ENCODE results near the gene MYO1F. TPM values are rescaled to one million over a fixed set of nuclear protein-coding genes. Genes with fewer than 3 reads are reported as not detected.
"Not testable (repeated sequence)": the region's sequence is repeated elsewhere in the genome, so short reads cannot be mapped to it uniquely, and the experiment has no call there.

MYO1F gene
- total and polyA plus RNA-seq, 3 experiments from 2014 or later: 68.0 to 161 (median 81.3) TPM

- H3K27ac ChIP-seq (ENCODE audit: low read depth, low read length): no peak overlapping the region
- Mint-ChIP-seq H3K4me1 (peaks cover 17 to 50% (median 27%) of the 10 kb centered on the region in 3 donors), H3K36me3 (peaks cover 0 to 20% (median 0%) of the 10 kb centered on the region in 3 donors), H3K27ac (peak overlapping the region in 1 of 8 donors; percentile 57), H3K9me3 (no peaks in the 10 kb centered on the region), H3K4me3 (no peak overlapping the region), H3K27me3 (no peaks in the 10 kb centered on the region)
- H3K27me3 ChIP-seq (ENCODE audit: insufficient read depth, low read length, poor library complexity, severe bottlenecking): no peaks in the 10 kb centered on the region
- ChIA-PET POLR2A (interaction anchor here (0.5 to 2.6 kb wide), 7 partner anchors 10 to 377 kb away, joined by 3 to 14 read pairs (median 5); no protein-coding TSS in a partner anchor), CTCF (interaction anchor here (0.6 to 12.2 kb wide), 47 partner anchors 8 to 245 kb away, joined by 3 to 191 read pairs (median 4); partner anchors contain the start of genes MARCHF2 and ZNF414)
- DNase-seq: peak; percentile 79 to 89 (median 82)
- no peak overlapping the region for H3K4me3 ChIP-seq (ENCODE audit: low read length)
- no peaks in the 10 kb centered on the region for H3K9me3 ChIP-seq (ENCODE audit: low read length)
- no peaks in the 10 kb centered on the region for H3K36me3 ChIP-seq (ENCODE audit: insufficient read depth, low read length)
- H3K4me1 ChIP-seq (ENCODE audit: insufficient read depth, low read length): peaks cover 41% of the 10 kb centered on the region
Measured at GRCh38 chr19:8580710-8581281, 3.6 kb upstream of the MYO1F start.

GRCh38 chr19:8578642-8579265 lies 1.5 kb upstream of the MYO1F start:
- ChIA-PET POLR2A (interaction anchor here (0.6 to 2.5 kb wide), 9 partner anchors 8 to 166 kb away, joined by 3 to 14 read pairs (median 5); partner anchors contain the start of genes MARCHF2 and ZNF414), CTCF (interaction anchor here (0.6 to 12.2 kb wide), 30 partner anchors 11 to 269 kb away, joined by 3 to 191 read pairs (median 9); partner anchors contain the start of genes MARCHF2, PRAM1 and ZNF414)
- DNase-seq: peak; percentile 69 to 84 (median 75)
- Mint-ChIP-seq H3K4me1 (peaks cover 35 to 69% (median 47%) of the 10 kb centered on the region in 3 donors), H3K9me3 (no peaks in the 10 kb centered on the region), H3K27ac (peak overlapping the region; percentile 70 to 91 (median 78)), H3K4me3 (peak overlapping the region; percentile 56 to 100 (median 96)), H3K36me3 (peaks cover 4 to 29% (median 5%) of the 10 kb centered on the region in 3 donors), H3K27me3 (peaks cover 0 to under 1% of the 10 kb centered on the region in 2 donors)
- no peak overlapping the region for H3K27ac ChIP-seq (ENCODE audit: low read depth, low read length)
- H3K4me3 ChIP-seq (ENCODE audit: low read length): no peak overlapping the region
- H3K4me1 ChIP-seq (ENCODE audit: insufficient read depth, low read length): peaks cover 60% of the 10 kb centered on the region
- H3K9me3 ChIP-seq (ENCODE audit: low read length): no peaks in the 10 kb centered on the region
- H3K36me3 ChIP-seq (ENCODE audit: insufficient read depth, low read length): no peaks in the 10 kb centered on the region
- H3K27me3 ChIP-seq (ENCODE audit: insufficient read depth, low read length, poor library complexity, severe bottlenecking): no peaks in the 10 kb centered on the region

- Mint-ChIP-seq H3K4me1 (peaks cover 44 to 79% (median 57%) of the 10 kb centered on the region in 3 donors), H3K27me3 (peaks cover 0 to 3% of the 10 kb centered on the region in 2 donors), H3K4me3 (peak overlapping the region; percentile 93 to 100 (median 97)), H3K36me3 (peaks cover 8 to 32% (median 11%) of the 10 kb centered on the region in 3 donors), H3K9me3 (no peaks in the 10 kb centered on the region), H3K27ac (peak overlapping the region in 6 of 8 donors; percentile 40 to 99 (median 90))
- H3K4me3 ChIP-seq (ENCODE audit: low read length): peak overlapping the region; percentile 91
- H3K4me1 ChIP-seq (ENCODE audit: insufficient read depth, low read length): peaks cover 69% of the 10 kb centered on the region
- CTCF ChIA-PET: interaction anchor here (1.2 to 12.2 kb wide), 11 partner anchors 9 to 166 kb away, joined by 3 to 191 read pairs (median 43); partner anchors contain the start of genes MARCHF2 and ZNF414
- H3K9me3 ChIP-seq (ENCODE audit: low read length): no peaks in the 10 kb centered on the region
- POLR2A ChIA-PET: interaction anchor here (0.7 to 2.5 kb wide), 7 partner anchors 9 to 165 kb away, joined by 3 to 14 read pairs (median 5); partner anchors contain the start of genes MARCHF2 and ZNF414
- no peak for DNase-seq
- no peaks in the 10 kb centered on the region for H3K36me3 ChIP-seq (ENCODE audit: insufficient read depth, low read length)
- peak overlapping the region; percentile 59 for H3K27ac ChIP-seq (ENCODE audit: low read depth, low read length)
- H3K27me3 ChIP-seq (ENCODE audit: insufficient read depth, low read length, poor library complexity, severe bottlenecking): no peaks in the 10 kb centered on the region
Measured at GRCh38 chr19:8577741-8578140, 499 bp upstream of the MYO1F start.

DNA sequence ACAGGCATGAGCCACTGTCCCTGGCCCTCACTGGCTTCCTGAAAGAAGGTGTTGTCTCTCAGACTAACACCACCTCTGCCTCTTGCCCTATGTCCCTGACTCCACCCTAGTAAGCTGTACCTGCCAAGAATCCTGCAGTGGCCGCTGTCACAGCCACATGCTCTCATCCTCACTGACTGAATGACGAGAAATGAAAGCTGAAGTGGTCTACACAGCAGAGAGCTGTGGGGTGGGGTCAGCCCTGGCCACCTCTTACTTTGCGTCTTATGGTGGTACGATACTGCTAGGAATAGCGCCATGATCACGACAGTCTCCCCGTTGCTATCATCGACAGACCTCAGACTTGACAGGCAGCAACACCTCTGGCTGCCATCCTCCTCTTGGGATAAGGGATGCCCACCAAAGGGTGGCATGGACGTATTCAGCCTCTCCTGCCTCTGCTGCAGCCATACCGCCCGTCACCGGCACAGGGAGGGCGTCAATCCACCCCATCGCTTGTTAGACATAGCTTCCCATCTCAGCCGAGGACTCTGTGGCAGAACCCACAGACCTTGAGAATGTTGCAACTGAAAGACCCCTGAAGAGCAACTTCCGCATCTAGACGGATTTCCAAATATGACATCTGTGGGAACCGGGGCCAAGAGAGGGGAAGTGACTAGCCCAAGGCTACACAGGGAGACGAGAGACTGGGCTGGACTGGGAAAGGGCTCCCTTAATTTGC lies 809 bp downstream of the MYO1F start:
- POLR2A ChIA-PET: interaction anchor here (0.5 to 1.8 kb wide), 6 partner anchors 29 to 132 kb away, joined by 3 to 14 read pairs (median 4); partner anchors contain the start of genes HNRNPM and ZNF414
- DNase-seq: peak in 2 of 5 donors; percentile 2 to 29
- H3K4me3 ChIP-seq (ENCODE audit: low read length): peak overlapping the region; percentile 91
- peaks cover 81% of the 10 kb centered on the region for H3K4me1 ChIP-seq (ENCODE audit: insufficient read depth, low read length)
- Mint-ChIP-seq H3K4me1 (peaks cover 53 to 90% (median 62%) of the 10 kb centered on the region in 3 donors), H3K27me3 (peaks cover 0 to 3% of the 10 kb centered on the region in 2 donors), H3K36me3 (peaks cover 9 to 32% (median 11%) of the 10 kb centered on the region in 3 donors), H3K9me3 (no peaks in the 10 kb centered on the region), H3K4me3 (peak overlapping the region; percentile 93 to 100 (median 97)), H3K27ac (peak overlapping the region; percentile 87 to 99 (median 94))
- H3K9me3 ChIP-seq (ENCODE audit: low read length): no peaks in the 10 kb centered on the region
- H3K27me3 ChIP-seq (ENCODE audit: insufficient read depth, low read length, poor library complexity, severe bottlenecking): no peaks in the 10 kb centered on the region
- H3K36me3 ChIP-seq (ENCODE audit: insufficient read depth, low read length): no peaks in the 10 kb centered on the region
- H3K27ac ChIP-seq (ENCODE audit: low read depth, low read length): peak overlapping the region; percentile 59
- CTCF ChIA-PET: interaction anchor here (0.8 to 12.2 kb wide), 17 partner anchors 9 to 223 kb away, joined by 3 to 191 read pairs (median 8); partner anchors contain the start of genes MARCHF2 and ZNF414

DNA sequence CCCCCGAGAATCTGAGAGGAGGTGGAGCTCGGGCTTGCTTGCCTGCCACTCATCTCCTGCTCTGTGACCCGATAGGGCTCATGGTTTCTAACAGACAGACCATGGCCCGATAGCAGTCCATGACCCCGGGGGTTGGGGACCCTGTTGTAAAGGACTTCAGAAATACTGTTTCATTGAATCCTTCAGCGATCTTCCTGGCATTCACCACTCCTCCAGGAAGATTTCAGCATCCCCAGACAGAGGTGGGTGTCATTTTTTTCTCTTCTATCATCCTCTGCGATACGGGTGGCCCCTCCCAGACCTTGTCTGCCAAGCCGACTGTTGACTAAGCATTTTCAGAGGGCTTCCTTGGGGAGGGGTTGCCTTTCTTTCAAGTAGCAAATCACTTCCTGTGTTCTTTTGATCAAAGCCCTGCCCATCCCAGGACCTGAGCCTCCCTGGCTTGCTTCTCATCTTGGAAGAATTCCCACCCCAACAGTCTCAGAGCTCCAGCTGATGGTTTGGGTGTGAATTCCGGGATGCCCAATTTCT lies 1.7 kb downstream of the MYO1F start:
- Mint-ChIP-seq H3K27me3 (peaks cover 0 to 3% of the 10 kb centered on the region in 2 donors), H3K4me1 (peaks cover 61 to 92% (median 63%) of the 10 kb centered on the region in 3 donors), H3K9me3 (no peaks in the 10 kb centered on the region), H3K36me3 (peaks cover 11 to 38% (median 14%) of the 10 kb centered on the region in 3 donors), H3K27ac (peak overlapping the region; percentile 87 to 99 (median 94)), H3K4me3 (peak overlapping the region; percentile 93 to 100 (median 97))
- peak; percentile 48 to 78 (median 55) for DNase-seq
- H3K4me1 ChIP-seq (ENCODE audit: insufficient read depth, low read length): peaks cover 88% of the 10 kb centered on the region
- ChIA-PET CTCF (interaction anchor here (0.8 to 12.2 kb wide), 12 partner anchors 8 to 222 kb away, joined by 3 to 191 read pairs (median 12); partner anchors contain the start of genes MARCHF2 and ZNF414), POLR2A (interaction anchor here (1.0 to 1.8 kb wide), 3 partner anchors 45 to 61 kb away, joined by 3 to 14 read pairs (median 4); partner anchors contain the start of gene ZNF414)
- no peaks in the 10 kb centered on the region for H3K9me3 ChIP-seq (ENCODE audit: low read length)
- H3K36me3 ChIP-seq (ENCODE audit: insufficient read depth, low read length): no peaks in the 10 kb centered on the region
- H3K27ac ChIP-seq (ENCODE audit: low read depth, low read length): peak overlapping the region; percentile 59
- H3K27me3 ChIP-seq (ENCODE audit: insufficient read depth, low read length, poor library complexity, severe bottlenecking): no peaks in the 10 kb centered on the region
- H3K4me3 ChIP-seq (ENCODE audit: low read length): peak overlapping the region; percentile 91

DNA sequence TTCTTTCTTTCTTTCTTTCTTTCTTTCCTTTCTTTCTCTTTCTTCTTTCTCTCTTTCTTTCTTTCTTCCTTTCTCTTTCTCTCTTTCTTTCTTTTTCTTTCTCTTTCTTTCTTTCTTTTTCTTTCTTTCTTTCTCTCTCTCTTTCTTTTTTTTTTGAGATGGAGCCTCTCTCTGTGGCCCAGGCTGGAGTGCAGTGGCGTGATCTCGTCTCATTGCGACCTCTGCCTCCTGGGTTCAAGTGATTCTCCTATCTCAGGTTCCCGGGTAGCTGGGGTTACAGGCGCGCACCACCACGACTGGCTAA lies 2.7 kb downstream of the MYO1F start:
- Mint-ChIP-seq H3K27ac (peak overlapping the region in 7 of 8 donors; percentile 87 to 99 (median 95)), H3K4me3 (peak overlapping the region; percentile 93 to 100 (median 97)), H3K4me1 (peaks cover 67 to 93% (median 70%) of the 10 kb centered on the region in 3 donors), H3K36me3 (peaks cover 11 to 40% (median 16%) of the 10 kb centered on the region in 3 donors)
- DNase-seq; H3K4me3 ChIP-seq (ENCODE audit: low read length); H3K9me3 Mint-ChIP-seq; H3K27me3 ChIP-seq (ENCODE audit: insufficient read depth, low read length, poor library complexity, severe bottlenecking); H3K9me3 ChIP-seq (ENCODE audit: low read length); H3K27me3 Mint-ChIP-seq; H3K36me3 ChIP-seq (ENCODE audit: insufficient read depth, low read length): not testable (repeated sequence)
- ChIA-PET POLR2A (interaction anchor here (0.7 to 1.3 kb wide), 2 partner anchors 61 kb away, joined by 3 to 6 read pairs; partner anchors contain the start of gene ZNF414), CTCF (interaction anchor here (2.8 to 10.8 kb wide), 4 partner anchors 12 to 69 kb away, joined by 8 to 120 read pairs (median 28); partner anchors contain the start of gene ZNF414)
- H3K27ac ChIP-seq (ENCODE audit: low read depth, low read length): peak overlapping the region; percentile 57
- peaks cover 91% of the 10 kb centered on the region for H3K4me1 ChIP-seq (ENCODE audit: insufficient read depth, low read length)

DNA sequence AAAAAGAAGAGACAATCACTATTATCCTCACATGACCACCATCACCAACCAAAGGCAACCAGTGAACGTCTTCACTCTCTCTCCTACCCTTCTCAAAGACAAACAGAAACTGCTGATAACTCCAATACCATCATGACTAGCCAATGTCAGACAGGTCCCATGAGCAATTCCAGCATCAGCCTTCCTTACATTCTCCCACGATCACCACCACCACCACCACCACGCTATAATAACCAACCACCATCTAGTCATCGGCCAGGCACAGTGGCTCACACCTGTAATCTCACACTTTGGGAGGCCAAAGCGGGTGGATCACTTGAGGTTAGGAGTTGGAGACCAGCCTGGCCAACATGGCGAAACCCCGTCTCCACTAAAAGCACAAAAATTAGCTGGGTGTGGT lies 3.9 kb downstream of the MYO1F start:
- Histone ChIP-seq H3K4me1 (ENCODE audit: insufficient read depth, low read length) (peaks cover 95% of the 10 kb centered on the region), H3K27me3 (ENCODE audit: insufficient read depth, low read length, poor library complexity, severe bottlenecking) (no peaks in the 10 kb centered on the region), H3K27ac (ENCODE audit: low read depth, low read length) (peak overlapping the region; percentile 57), H3K4me3 (ENCODE audit: low read length) (peak overlapping the region; percentile 51), H3K36me3 (ENCODE audit: insufficient read depth, low read length) (no peaks in the 10 kb centered on the region), H3K9me3 (ENCODE audit: low read length) (no peaks in the 10 kb centered on the region)
- Mint-ChIP-seq H3K9me3 (no peaks in the 10 kb centered on the region), H3K27me3 (peaks cover 0 to 3% of the 10 kb centered on the region in 2 donors), H3K4me1 (peaks cover 68 to 93% (median 72%) of the 10 kb centered on the region in 3 donors), H3K36me3 (peaks cover 16 to 46% (median 23%) of the 10 kb centered on the region in 3 donors), H3K27ac (peak overlapping the region; percentile 87 to 99 (median 94)), H3K4me3 (peak overlapping the region; percentile 93 to 100 (median 97))
- DNase-seq: peak in 2 of 5 donors; percentile 11 to 34
- CTCF ChIA-PET: interaction anchor here (10.8 kb wide), 1 partner anchor 56 kb away, joined by 120 read pairs; the partner anchor contains the start of gene ZNF414
- POLR2A ChIA-PET: interaction anchor here (1.3 kb wide), 1 partner anchor 60 kb away, joined by 3 read pairs; no protein-coding TSS in a partner anchor

Measured in CD8-positive, alpha-beta memory T cell (primary cell).